T47D (cell line): ENCODE results near the gene CNTNAP1.
"Not testable (repeated sequence)": the region's sequence is repeated elsewhere in the genome, so short reads cannot be mapped to it uniquely, and the experiment has no call there.

ENCODE experiments used
- DNase-seq, 2 experiments: peaks; one replicate each; pipeline versions ENCODE4 v3.0.0 to v3.0.0-alpha.2; 2011 to 2012; ENCODE audit warnings: low read depth in 1 of 2, low spot score in 1 of 2
- JUND ChIP-seq: IDR thresholded peaks from 2 replicates; pipeline ENCODE4 v1.6.1; 2012; ENCODE audit warnings: low read depth
- in situ Hi-C: cut with HindIII; loops from 2 replicates; pipeline ENCODE4 v1.10.0; 2016; ENCODE audit warnings: low sequenced_read_pairs, low pct_unique_long_range_greater_than_20kb

The CNTNAP1 gene

GRCh38 chr17:42660692-42661345 lies 21.5 kb upstream of the CNTNAP1 start:
- in situ Hi-C loops, result no loop called here
- DNase-seq, result peak; percentile 84 to 92
- 0 out of 2 replicates have a peak, but pooled peaks have one; percentile 44 for TF ChIP-seq JUND

- in situ Hi-C loops, result no loop called here
- no peak for DNase-seq
- TF ChIP-seq JUND, result no peak
Observed at GRCh38 chr17:42665581-42666001, 16.7 kb upstream of the CNTNAP1 start.

GRCh38 chr17:42666126-42666525 lies 16.2 kb upstream of the CNTNAP1 start:
- DNase-seq, in situ Hi-C loops: not testable (repeated sequence)

GRCh38 chr17:42667088-42667951 lies 15.0 kb upstream of the CNTNAP1 start:
- peak; percentile 76 to 90 for DNase-seq
- TF ChIP-seq JUND, result peak; percentile 68
- in situ Hi-C loops, result no loop called here

- in situ Hi-C loops, result no loop called here
- no peak for TF ChIP-seq JUND
- no peak for DNase-seq
Observed at GRCh38 chr17:42669705-42669976, 12.7 kb upstream of the CNTNAP1 start.

GRCh38 chr17:42669977-42670788 lies 12.1 kb upstream of the CNTNAP1 start:
- no peak for DNase-seq
- in situ Hi-C loops, result no loop called here
- TF ChIP-seq JUND, result no peak

GRCh38 chr17:42670789-42671657 lies 11.3 kb upstream of the CNTNAP1 start:
- in situ Hi-C loops, result no loop called here
- no peak for TF ChIP-seq JUND
- no peak for DNase-seq

GRCh38 chr17:42672038-42672437 lies 10.3 kb upstream of the CNTNAP1 start:
- no peak for TF ChIP-seq JUND
- in situ Hi-C loops, result no loop called here
- DNase-seq, result no peak

- DNase-seq, result no peak
- in situ Hi-C loops, result no loop called here
- no peak for TF ChIP-seq JUND
Observed at GRCh38 chr17:42673266-42673884, 9.0 kb upstream of the CNTNAP1 start.

- DNase-seq, result peak; percentile 63 to 89
- TF ChIP-seq JUND, result no peak
- in situ Hi-C loops, result no loop called here
Observed at GRCh38 chr17:42673885-42674754, 8.2 kb upstream of the CNTNAP1 start.

GRCh38 chr17:42674755-42675347 lies 7.5 kb upstream of the CNTNAP1 start:
- DNase-seq, result peak; percentile 80 to 93
- no peak for TF ChIP-seq JUND
- in situ Hi-C loops, result no loop called here
